ENCODE measurements around the gene ACOX1. TPM values are rescaled to one million over a fixed set of nuclear protein-coding genes. Genes with fewer than 3 reads are reported as not detected.

ACOX1 gene
- polyA plus RNA-seq, 3 donors = 21.6 to 49.7 (median 49.2) TPM

- Histone ChIP-seq H3K4me2 (replicated peaks; ENCODE audit: extremely low read depth, low read length, poor library complexity, severe bottlenecking) (no peak overlapping the region), H3K79me2 (ENCODE audit: insufficient read depth, low read length) (no peaks in the 10 kb centered on the region), H4K20me1 (ENCODE audit: insufficient read depth, low read length) (no peaks in the 10 kb centered on the region), H3K36me3 (replicated peaks in 1 of 2; ENCODE audit: control insufficient read depth in 1 of 2, insufficient read depth in 2 of 2, low read length in 2 of 2) (no peaks in the 10 kb centered on the region), H3K27me3 (ENCODE audit: control insufficient read depth in 2 of 2, insufficient read depth in 2 of 2, low read length in 2 of 2) (no peaks in the 10 kb centered on the region), H3K27ac (ENCODE audit: low read depth in 1 of 2, low read length in 2 of 2) (no peak overlapping the region), H2AFZ (ENCODE audit: insufficient read depth, low read depth, low read length, poor library complexity, severe bottlenecking) (no peak overlapping the region), H3K4me1 (ENCODE audit: control insufficient read depth in 1 of 2, insufficient read depth in 2 of 2, low read length in 2 of 2) (no peaks in the 10 kb centered on the region), H3K4me3 (replicated peaks in 1 of 3; ENCODE audit: low read depth in 2 of 3, low read length in 3 of 3) (no peak overlapping the region), H3K9me3 (replicated peaks in 1 of 2; ENCODE audit: control insufficient read depth in 1 of 2, insufficient read depth in 1 of 2, low read length in 2 of 2) (no peaks in the 10 kb centered on the region), H3K9ac (ENCODE audit: insufficient read depth, low read length, poor library complexity, severe bottlenecking) (no peak overlapping the region)
- Mint-ChIP-seq H3K36me3 (no peaks in the 10 kb centered on the region), H3K27me3 (ENCODE audit: low read depth in 3 of 3) (peaks cover 1 to 2% (median 1%) of the 10 kb centered on the region in 3 donors), H3K9me3 (peaks cover 0 to 2% (median 0%) of the 10 kb centered on the region in 7 donors), H3K4me3 (no peak overlapping the region), H3K4me1 (peaks cover 1% of the 10 kb centered on the region), H3K27ac (peak overlapping the region in 1 of 7 donors; percentile 56)
- DNase-seq = peak in 1 of 3 donors; percentile 1
- WGBS (ENCODE audit: insufficient coverage) = 76% methylated on average over 14 of the region's 23 CpGs
- intact Hi-C loops (cut with micrococcal nuclease) = no loop called here
- TF ChIP-seq CTCF (IDR thresholded peaks at IDR 0.05) = no peak
Observed at GRCh38 chr17:75917141-75917916, 61.6 kb downstream of the ACOX1 start.

GRCh38 chr17:75915268-75915667 is 63.7 kb downstream of the ACOX1 start:
- Histone ChIP-seq H2AFZ (ENCODE audit: insufficient read depth, low read depth, low read length, poor library complexity, severe bottlenecking) (no peak overlapping the region), H3K27ac (ENCODE audit: low read depth in 1 of 2, low read length in 2 of 2) (no peak overlapping the region), H3K27me3 (ENCODE audit: control insufficient read depth in 2 of 2, insufficient read depth in 2 of 2, low read length in 2 of 2) (no peaks in the 10 kb centered on the region), H3K4me1 (ENCODE audit: control insufficient read depth in 1 of 2, insufficient read depth in 2 of 2, low read length in 2 of 2) (no peaks in the 10 kb centered on the region), H3K36me3 (replicated peaks in 1 of 2; ENCODE audit: control insufficient read depth in 1 of 2, insufficient read depth in 2 of 2, low read length in 2 of 2) (no peaks in the 10 kb centered on the region), H4K20me1 (ENCODE audit: insufficient read depth, low read length) (no peaks in the 10 kb centered on the region), H3K4me2 (replicated peaks; ENCODE audit: extremely low read depth, low read length, poor library complexity, severe bottlenecking) (no peak overlapping the region), H3K9me3 (replicated peaks in 1 of 2; ENCODE audit: control insufficient read depth in 1 of 2, insufficient read depth in 1 of 2, low read length in 2 of 2) (no peaks in the 10 kb centered on the region), H3K79me2 (ENCODE audit: insufficient read depth, low read length) (no peaks in the 10 kb centered on the region), H3K4me3 (replicated peaks in 1 of 3; ENCODE audit: low read depth in 2 of 3, low read length in 3 of 3) (no peak overlapping the region), H3K9ac (ENCODE audit: insufficient read depth, low read length, poor library complexity, severe bottlenecking) (no peak overlapping the region)
- H3K27ac Mint-ChIP-seq = no peak overlapping the region
- peaks cover 1% of the 10 kb centered on the region for H3K4me1 Mint-ChIP-seq
- WGBS (ENCODE audit: insufficient coverage) = 98% methylated on average over 5 of the region's 8 CpGs
- intact Hi-C loops (cut with micrococcal nuclease) = no loop called here
- no peaks in the 10 kb centered on the region for H3K36me3 Mint-ChIP-seq
- no peak overlapping the region for H3K4me3 Mint-ChIP-seq
- peaks cover 0 to 2% (median 0%) of the 10 kb centered on the region in 7 donors for H3K9me3 Mint-ChIP-seq
- DNase-seq = no peak
- no peak for TF ChIP-seq CTCF (IDR thresholded peaks at IDR 0.05)
- H3K27me3 Mint-ChIP-seq (ENCODE audit: low read depth in 3 of 3) = peaks cover 2 to 3% (median 2%) of the 10 kb centered on the region in 3 donors
